ENCODE data around the gene DEFB132. TPM values are rescaled to one million over a fixed set of nuclear protein-coding genes. Genes with fewer than 3 reads are reported as not detected.

The DEFB132 gene
- total RNA-seq (not detected), polyA plus RNA-seq (not detected)

GRCh38 chr20:257419-257818 lies at the start of gene DEFB132:
TSS of gene DEFB132 (plus strand) at chr20:257724. CDS start at chr20:257779, 55 bp downstream.
- ChIA-PET CTCF (ENCODE audit: partially characterized antibody) (interaction anchor here (2.7 to 3.1 kb wide), 2 partner anchors 10 to 73 kb away, joined by 26 to 35 read pairs; no protein-coding TSS in a partner anchor), POLR2A (ENCODE audit: partially characterized antibody) (interaction anchor here (0.9 kb wide), 1 partner anchor 9 kb away, joined by 3 read pairs; no protein-coding TSS in a partner anchor)
- H3K36me3 Mint-ChIP-seq: no peaks in the 10 kb centered on the region
- Histone ChIP-seq H3K4me1 (ENCODE audit: insufficient read depth, low read length) (no peaks in the 10 kb centered on the region), H3K27me3 (ENCODE audit: insufficient read depth, low read length) (no peaks in the 10 kb centered on the region), H3K4me3 (ENCODE audit: low read length in 2 of 2) (no peak within 1 kb of the TSS), H3K36me3 (ENCODE audit: insufficient read depth, low read length) (no peaks in the 10 kb centered on the region), H3K27ac (ENCODE audit: low read depth, low read length) (no peak within 1 kb of the TSS), H3K9me3 (ENCODE audit: control insufficient read depth in 1 of 2, low read length in 2 of 2) (no peaks in the 10 kb centered on the region)
- H3K27ac Mint-ChIP-seq: peak within 1 kb of the TSS in 1 of 7 donors; percentile 25
- no peaks in the 10 kb centered on the region for H3K9me3 Mint-ChIP-seq
- H3K4me1 Mint-ChIP-seq: peaks cover 0 to 14% (median 8%) of the 10 kb centered on the region in 4 donors
- intact Hi-C loops (cut with micrococcal nuclease): no loop called here
- peak within 1 kb of the TSS in 1 of 8 donors; percentile 21 for H3K4me3 Mint-ChIP-seq
- H3K27me3 Mint-ChIP-seq: peaks cover 0 to 9% of the 10 kb centered on the region in 2 donors
- no peak for DNase-seq

GRCh38 chr20:208942-209566 lies 48.5 kb upstream of the DEFB132 start:
- ChIA-PET CTCF (ENCODE audit: partially characterized antibody) (interaction anchor here (1.0 to 3.3 kb wide), 5 partner anchors 57 to 124 kb away, joined by 4 to 23 read pairs (median 6); no protein-coding TSS in a partner anchor), POLR2A (ENCODE audit: partially characterized antibody) (no interaction called here)
- no peaks in the 10 kb centered on the region for H3K27me3 ChIP-seq (ENCODE audit: insufficient read depth, low read length)
- H3K27me3 Mint-ChIP-seq: peaks cover 0 to 4% of the 10 kb centered on the region in 2 donors
- H3K27ac Mint-ChIP-seq: no peak overlapping the region
- H3K4me3 ChIP-seq (ENCODE audit: low read length in 2 of 2): no peak overlapping the region
- H3K4me1 ChIP-seq (ENCODE audit: insufficient read depth, low read length): no peaks in the 10 kb centered on the region
- H3K36me3 Mint-ChIP-seq: no peaks in the 10 kb centered on the region
- no peak overlapping the region for H3K27ac ChIP-seq (ENCODE audit: low read depth, low read length)
- H3K4me1 Mint-ChIP-seq: no peaks in the 10 kb centered on the region
- H3K36me3 ChIP-seq (ENCODE audit: insufficient read depth, low read length): no peaks in the 10 kb centered on the region
- no peak overlapping the region for H3K4me3 Mint-ChIP-seq
- no peaks in the 10 kb centered on the region for H3K9me3 ChIP-seq (ENCODE audit: control insufficient read depth in 1 of 2, low read length in 2 of 2)
- H3K9me3 Mint-ChIP-seq: no peaks in the 10 kb centered on the region
- intact Hi-C loops (cut with micrococcal nuclease): loop anchor here (1.0 kb wide), 1 partner anchor 57 kb away; no protein-coding TSS in a partner anchor
- peak in 4 of 5 donors; percentile 34 to 46 (median 38) for DNase-seq

- POLR2A ChIA-PET (ENCODE audit: partially characterized antibody): no interaction called here
- Mint-ChIP-seq H3K36me3 (no peaks in the 10 kb centered on the region), H3K4me3 (no peak overlapping the region), H3K27me3 (peaks cover 0 to 1% of the 10 kb centered on the region in 2 donors), H3K9me3 (no peaks in the 10 kb centered on the region), H3K4me1 (no peaks in the 10 kb centered on the region), H3K27ac (no peak overlapping the region)
- CTCF ChIA-PET (ENCODE audit: partially characterized antibody): interaction anchor here (1.0 to 3.3 kb wide), 4 partner anchors 9 to 119 kb away, joined by 3 to 17 read pairs (median 9); no protein-coding TSS in a partner anchor
- Histone ChIP-seq H3K9me3 (ENCODE audit: control insufficient read depth in 1 of 2, low read length in 2 of 2) (no peaks in the 10 kb centered on the region), H3K36me3 (ENCODE audit: insufficient read depth, low read length) (no peaks in the 10 kb centered on the region), H3K4me3 (ENCODE audit: low read length in 2 of 2) (no peak overlapping the region), H3K27me3 (ENCODE audit: insufficient read depth, low read length) (no peaks in the 10 kb centered on the region), H3K27ac (ENCODE audit: low read depth, low read length) (no peak overlapping the region), H3K4me1 (ENCODE audit: insufficient read depth, low read length) (no peaks in the 10 kb centered on the region)
- intact Hi-C loops (cut with micrococcal nuclease): no loop called here
- DNase-seq: no peak
These were observed 46.6 kb upstream of the DEFB132 start for GRCh38 chr20:210809-211502.

- Histone ChIP-seq H3K27ac (ENCODE audit: low read depth, low read length) (no peak overlapping the region), H3K4me1 (ENCODE audit: insufficient read depth, low read length) (no peaks in the 10 kb centered on the region), H3K36me3 (ENCODE audit: insufficient read depth, low read length) (no peaks in the 10 kb centered on the region), H3K27me3 (ENCODE audit: insufficient read depth, low read length) (peaks cover 3% of the 10 kb centered on the region), H3K9me3 (ENCODE audit: control insufficient read depth in 1 of 2, low read length in 2 of 2) (no peaks in the 10 kb centered on the region), H3K4me3 (ENCODE audit: low read length in 2 of 2) (no peak overlapping the region)
- POLR2A ChIA-PET (ENCODE audit: partially characterized antibody): no interaction called here
- CTCF ChIA-PET (ENCODE audit: partially characterized antibody): no interaction called here
- intact Hi-C loops (cut with micrococcal nuclease): no loop called here
- Mint-ChIP-seq H3K4me3 (no peak overlapping the region), H3K27ac (no peak overlapping the region), H3K4me1 (no peaks in the 10 kb centered on the region), H3K36me3 (no peaks in the 10 kb centered on the region), H3K9me3 (no peaks in the 10 kb centered on the region), H3K27me3 (peaks cover 6 to 15% of the 10 kb centered on the region in 2 donors)
- no peak for DNase-seq
These were observed 43.1 kb upstream of the DEFB132 start for GRCh38 chr20:214383-214782.

- Mint-ChIP-seq H3K4me3 (no peak overlapping the region), H3K27ac (no peak overlapping the region), H3K27me3 (peaks cover 13 to 28% of the 10 kb centered on the region in 2 donors), H3K4me1 (no peaks in the 10 kb centered on the region), H3K9me3 (no peaks in the 10 kb centered on the region), H3K36me3 (no peaks in the 10 kb centered on the region)
- intact Hi-C loops (cut with micrococcal nuclease): no loop called here
- H3K4me3 ChIP-seq (ENCODE audit: low read length in 2 of 2): no peak overlapping the region
- no peaks in the 10 kb centered on the region for H3K36me3 ChIP-seq (ENCODE audit: insufficient read depth, low read length)
- CTCF ChIA-PET (ENCODE audit: partially characterized antibody): interaction anchor here (1.2 kb wide), 1 partner anchor 11 kb away, joined by 3 read pairs; the partner anchor contains the start of gene DEFB129
- no peak overlapping the region for H3K27ac ChIP-seq (ENCODE audit: low read depth, low read length)
- POLR2A ChIA-PET (ENCODE audit: partially characterized antibody): no interaction called here
- no peak for DNase-seq
- H3K9me3 ChIP-seq (ENCODE audit: control insufficient read depth in 1 of 2, low read length in 2 of 2): no peaks in the 10 kb centered on the region
- H3K4me1 ChIP-seq (ENCODE audit: insufficient read depth, low read length): no peaks in the 10 kb centered on the region
- peaks cover 3% of the 10 kb centered on the region for H3K27me3 ChIP-seq (ENCODE audit: insufficient read depth, low read length)
These were observed 41.7 kb upstream of the DEFB132 start for GRCh38 chr20:215796-216195.

GRCh38 chr20:217266-217665 lies 40.3 kb upstream of the DEFB132 start:
- H3K4me1 Mint-ChIP-seq: no peaks in the 10 kb centered on the region
- H3K27ac Mint-ChIP-seq: no peak overlapping the region
- H3K36me3 Mint-ChIP-seq: no peaks in the 10 kb centered on the region
- Histone ChIP-seq H3K4me1 (ENCODE audit: insufficient read depth, low read length) (no peaks in the 10 kb centered on the region), H3K4me3 (ENCODE audit: low read length in 2 of 2) (no peak overlapping the region), H3K27me3 (ENCODE audit: insufficient read depth, low read length) (peaks cover 3% of the 10 kb centered on the region), H3K27ac (ENCODE audit: low read depth, low read length) (no peak overlapping the region), H3K9me3 (ENCODE audit: control insufficient read depth in 1 of 2, low read length in 2 of 2) (no peaks in the 10 kb centered on the region), H3K36me3 (ENCODE audit: insufficient read depth, low read length) (no peaks in the 10 kb centered on the region)
- H3K4me3 Mint-ChIP-seq: no peak overlapping the region
- ChIA-PET POLR2A (ENCODE audit: partially characterized antibody) (no interaction called here), CTCF (ENCODE audit: partially characterized antibody) (interaction anchor here (0.8 to 1.3 kb wide), 2 partner anchors 49 to 113 kb away, joined by 3 read pairs; no protein-coding TSS in a partner anchor)
- intact Hi-C loops (cut with micrococcal nuclease): no loop called here
- no peak for DNase-seq
- H3K27me3 Mint-ChIP-seq: peaks cover 15 to 29% of the 10 kb centered on the region in 2 donors
- H3K9me3 Mint-ChIP-seq: no peaks in the 10 kb centered on the region

- CTCF ChIA-PET (ENCODE audit: partially characterized antibody): interaction anchor here (1.0 to 1.3 kb wide), 2 partner anchors 8 to 47 kb away, joined by 3 to 4 read pairs; no protein-coding TSS in a partner anchor
- no peak overlapping the region for H3K27ac Mint-ChIP-seq
These were observed 38.0 kb upstream of the DEFB132 start for GRCh38 chr20:219290-220115.

More at GRCh38 chr20:219290-220115, 38.0 kb upstream of the DEFB132 start:
- POLR2A ChIA-PET (ENCODE audit: partially characterized antibody): no interaction called here
- Mint-ChIP-seq H3K4me3 (no peak overlapping the region), H3K27me3 (peaks cover 23 to 35% of the 10 kb centered on the region in 2 donors), H3K4me1 (no peaks in the 10 kb centered on the region), H3K9me3 (no peaks in the 10 kb centered on the region), H3K36me3 (no peaks in the 10 kb centered on the region)
- Histone ChIP-seq H3K36me3 (ENCODE audit: insufficient read depth, low read length) (no peaks in the 10 kb centered on the region), H3K27me3 (ENCODE audit: insufficient read depth, low read length) (peaks cover 3% of the 10 kb centered on the region), H3K9me3 (ENCODE audit: control insufficient read depth in 1 of 2, low read length in 2 of 2) (no peaks in the 10 kb centered on the region), H3K27ac (ENCODE audit: low read depth, low read length) (no peak overlapping the region), H3K4me1 (ENCODE audit: insufficient read depth, low read length) (no peaks in the 10 kb centered on the region), H3K4me3 (ENCODE audit: low read length in 2 of 2) (no peak overlapping the region)
- intact Hi-C loops (cut with micrococcal nuclease): no loop called here
- no peak for DNase-seq

All from CD4-positive, alpha-beta memory T cell (primary cell).